GDM1 (cell line): Measurements from ENCODE around the gene ABCC1.
"Not testable (repeated sequence)": the region's sequence is repeated elsewhere in the genome, so short reads cannot be mapped to it uniquely, and the experiment has no call there.

Experiments
- DNase-seq: peaks from one replicate; lab custom pipeline; 2025; lab: John Stamatoyannopoulos, UW

ABCC1 gene

DNA sequence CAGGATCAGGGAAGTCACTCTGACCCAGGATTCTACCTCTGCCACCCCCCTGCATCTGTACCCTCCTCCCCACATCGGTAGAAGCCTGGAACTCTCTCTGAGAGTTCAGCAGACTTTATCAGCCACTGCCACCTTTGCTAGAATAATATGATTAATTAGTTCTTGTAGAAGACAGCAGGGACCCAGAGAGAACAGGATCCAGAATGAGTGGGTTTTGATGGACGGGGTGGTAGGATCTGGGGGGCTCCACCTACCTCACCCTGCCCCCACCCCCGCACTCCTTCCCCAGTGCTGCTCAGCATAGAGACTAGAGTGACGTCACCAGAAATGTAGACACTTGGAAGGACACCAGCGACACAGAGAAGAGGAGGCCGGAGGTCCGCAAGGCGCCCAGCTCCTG, 240.4 kb downstream of the ABCC1 start:
- DNase-seq = no peak

- no peak for DNase-seq
Observed at GRCh38 chr16:16190546-16190945, 241.1 kb downstream of the ABCC1 start.

DNA sequence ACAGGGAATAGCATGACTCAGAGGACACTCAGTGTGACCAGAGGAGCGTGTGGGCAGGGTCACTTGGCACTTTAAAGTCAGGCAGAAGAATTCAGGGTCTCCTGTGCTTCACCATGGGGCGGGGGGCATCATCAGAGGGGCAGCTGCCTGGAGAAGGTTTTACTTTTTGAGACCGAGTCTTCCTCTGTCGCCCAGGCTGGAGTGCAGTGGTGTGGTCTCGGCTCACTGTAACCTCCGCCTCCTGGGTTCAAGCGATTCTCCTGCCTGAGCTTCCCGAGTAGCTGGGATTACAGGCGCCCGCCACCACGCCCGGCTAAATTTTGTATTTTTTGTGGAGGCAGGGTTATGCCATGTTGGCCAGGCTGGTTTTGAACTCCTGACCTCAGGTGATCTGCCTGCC, 241.6 kb downstream of the ABCC1 start:
- not testable (repeated sequence) for DNase-seq

- DNase-seq = no peak
Observed at GRCh38 chr16:16191493-16192167, 242.2 kb downstream of the ABCC1 start.
